MCF 10A (cell line): ENCODE data around the gene TSPYL1. TPM values are rescaled to one million over a fixed set of nuclear protein-coding genes. Genes with fewer than 3 reads are reported as not detected.
A peak's percentile ranks its signal among the peaks of the same experiment; 100 is the strongest.

Experiments used
- BruUV-seq: library from RNA; stranded (reverse); fragments of 400-500 nt; replicated peaks from 2 replicates; lab custom pipeline; 2021; lab: Mats Ljungman, UMichigan
- CTCF ChIA-PET: fragments of 300-600 bp; sonication (Branson Sonifier 250); formaldehyde crosslinking; extraction: SDS; loops from one replicate; lab custom pipeline; 2021; ENCODE audit warnings: antibody characterized with exemption, inconsistent platforms; lab: Yijun Ruan, JAX
- POLR2A ChIA-PET: fragments of 300-600, 350-650 bp; sonication (Branson Sonifier 250); formaldehyde crosslinking; extraction: SDS; loops from one replicate; lab custom pipeline; 2020; ENCODE audit warnings: antibody characterized with exemption, inconsistent platforms; lab: Yijun Ruan, JAX
- DNase-seq: peaks from one replicate; pipeline ENCODE4 v3.0.0-alpha.2; 2018; ENCODE audit not compliant: unreplicated experiment
- H3K27ac Mint-ChIP-seq: one replicate; pipeline ENCODE4 v1.8.0; 2022; ENCODE audit warnings: mild to moderate bottlenecking, low read depth, mixed read lengths; ENCODE audit not compliant: unreplicated experiment
- H3K27me3 Mint-ChIP-seq: one replicate; pipeline ENCODE4 v1.8.0; 2022; ENCODE audit warnings: mixed read lengths; ENCODE audit not compliant: insufficient read depth, unreplicated experiment
- H3K36me3 Mint-ChIP-seq: one replicate; pipeline ENCODE4 v1.8.0; 2022; ENCODE audit warnings: mild to moderate bottlenecking, moderate library complexity, mixed read lengths; ENCODE audit not compliant: insufficient read depth, unreplicated experiment
- H3K4me1 Mint-ChIP-seq: one replicate; pipeline ENCODE4 v1.8.0; 2022; ENCODE audit warnings: mixed read lengths; ENCODE audit not compliant: insufficient read depth, unreplicated experiment
- H3K4me3 Mint-ChIP-seq: one replicate; pipeline ENCODE4 v1.8.0; 2022; ENCODE audit warnings: mild to moderate bottlenecking, moderate library complexity, mixed read lengths; ENCODE audit not compliant: unreplicated experiment
- H3K9me3 Mint-ChIP-seq: one replicate; pipeline ENCODE4 v1.8.0; 2022; ENCODE audit warnings: mixed read lengths; ENCODE audit not compliant: unreplicated experiment
- intact Hi-C: fragments of 100-400 bp; cut with micrococcal nuclease; formaldehyde crosslinking; loops from 2 replicates; pipeline ENCODE4 v1.14.1; 2022
- total RNA-seq: library from RNA; stranded (reverse); gene quantifications from 2 replicates; pipeline ENCODE4 v1.2.3, GENCODE V29; 2022
- TF ChIP-seq, protein P1 (sequence below): fragments of 200-600 bp; IDR thresholded peaks from one replicate; pipeline ENCODE4 v1.8.0; 2022; ENCODE audit warnings: antibody characterized with exemption, mild to moderate bottlenecking; ENCODE audit not compliant: unreplicated experiment

TSPYL1 gene
- total RNA-seq, 1 experiment from 2014 or later: 67.4 TPM

DNA sequence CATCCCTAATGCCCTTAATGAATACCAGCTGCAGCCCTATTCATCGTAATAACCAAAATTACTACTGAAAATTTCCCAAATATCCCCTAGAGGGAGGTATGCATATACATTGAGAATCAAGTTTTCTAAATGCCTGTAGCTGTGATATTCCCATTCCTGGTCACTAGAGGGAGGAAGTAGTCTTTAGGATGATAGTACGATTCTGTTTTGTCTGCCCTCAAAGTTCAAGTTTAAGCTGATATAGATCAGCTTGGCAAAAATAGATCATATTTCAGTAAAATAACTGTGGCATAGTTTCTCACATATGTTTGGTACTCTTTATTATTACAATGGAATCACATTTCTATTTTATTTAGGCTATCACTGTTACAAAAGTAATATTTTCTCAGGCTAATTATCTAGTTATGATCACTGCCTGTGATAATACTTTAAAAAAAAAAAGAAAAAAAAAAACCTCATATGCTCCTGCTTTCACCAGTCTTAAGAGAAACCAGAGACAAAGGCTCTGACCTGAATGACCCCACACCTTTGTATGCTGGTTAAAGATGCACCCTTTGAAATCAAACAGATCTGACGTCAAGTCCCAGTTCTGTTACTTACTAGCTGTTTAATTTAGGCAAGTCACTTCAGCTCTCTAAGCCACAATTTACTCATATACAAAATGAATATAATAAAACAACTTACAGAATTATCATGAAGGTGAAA lies 11.0 kb downstream of the TSPYL1 start:
- Mint-ChIP-seq H3K4me1 (peaks cover 17% of the 10 kb centered on the region), H3K4me3 (no peak overlapping the region), H3K9me3 (no peaks in the 10 kb centered on the region), H3K27ac (peak overlapping the region; percentile 49), H3K27me3 (no peaks in the 10 kb centered on the region), H3K36me3 (peaks cover 32% of the 10 kb centered on the region)
- peak; percentile 82 for DNase-seq
- ChIA-PET POLR2A (interaction anchor here (0.7 to 5.8 kb wide), 13 partner anchors 10 to 302 kb away, joined by 3 to 103 read pairs (median 4); partner anchors contain the start of genes RWDD1, TSPYL1 and TSPYL4), CTCF (interaction anchor here (0.6 to 10.5 kb wide), 78 partner anchors 10 to 1692 kb away, joined by 3 to 155 read pairs (median 4); partner anchors contain the start of genes CALHM4, CALHM5, DSE and RWDD1)
- TF ChIP-seq, protein P1, sequence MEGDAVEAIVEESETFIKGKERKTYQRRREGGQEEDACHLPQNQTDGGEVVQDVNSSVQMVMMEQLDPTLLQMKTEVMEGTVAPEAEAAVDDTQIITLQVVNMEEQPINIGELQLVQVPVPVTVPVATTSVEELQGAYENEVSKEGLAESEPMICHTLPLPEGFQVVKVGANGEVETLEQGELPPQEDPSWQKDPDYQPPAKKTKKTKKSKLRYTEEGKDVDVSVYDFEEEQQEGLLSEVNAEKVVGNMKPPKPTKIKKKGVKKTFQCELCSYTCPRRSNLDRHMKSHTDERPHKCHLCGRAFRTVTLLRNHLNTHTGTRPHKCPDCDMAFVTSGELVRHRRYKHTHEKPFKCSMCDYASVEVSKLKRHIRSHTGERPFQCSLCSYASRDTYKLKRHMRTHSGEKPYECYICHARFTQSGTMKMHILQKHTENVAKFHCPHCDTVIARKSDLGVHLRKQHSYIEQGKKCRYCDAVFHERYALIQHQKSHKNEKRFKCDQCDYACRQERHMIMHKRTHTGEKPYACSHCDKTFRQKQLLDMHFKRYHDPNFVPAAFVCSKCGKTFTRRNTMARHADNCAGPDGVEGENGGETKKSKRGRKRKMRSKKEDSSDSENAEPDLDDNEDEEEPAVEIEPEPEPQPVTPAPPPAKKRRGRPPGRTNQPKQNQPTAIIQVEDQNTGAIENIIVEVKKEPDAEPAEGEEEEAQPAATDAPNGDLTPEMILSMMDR: peak; percentile 80
- no TSS peak for BruUV-seq
- intact Hi-C loops: loop anchor here (1.0 to 5.0 kb wide), 5 partner anchors 51 to 384 kb away; no protein-coding TSS in a partner anchor

DNA sequence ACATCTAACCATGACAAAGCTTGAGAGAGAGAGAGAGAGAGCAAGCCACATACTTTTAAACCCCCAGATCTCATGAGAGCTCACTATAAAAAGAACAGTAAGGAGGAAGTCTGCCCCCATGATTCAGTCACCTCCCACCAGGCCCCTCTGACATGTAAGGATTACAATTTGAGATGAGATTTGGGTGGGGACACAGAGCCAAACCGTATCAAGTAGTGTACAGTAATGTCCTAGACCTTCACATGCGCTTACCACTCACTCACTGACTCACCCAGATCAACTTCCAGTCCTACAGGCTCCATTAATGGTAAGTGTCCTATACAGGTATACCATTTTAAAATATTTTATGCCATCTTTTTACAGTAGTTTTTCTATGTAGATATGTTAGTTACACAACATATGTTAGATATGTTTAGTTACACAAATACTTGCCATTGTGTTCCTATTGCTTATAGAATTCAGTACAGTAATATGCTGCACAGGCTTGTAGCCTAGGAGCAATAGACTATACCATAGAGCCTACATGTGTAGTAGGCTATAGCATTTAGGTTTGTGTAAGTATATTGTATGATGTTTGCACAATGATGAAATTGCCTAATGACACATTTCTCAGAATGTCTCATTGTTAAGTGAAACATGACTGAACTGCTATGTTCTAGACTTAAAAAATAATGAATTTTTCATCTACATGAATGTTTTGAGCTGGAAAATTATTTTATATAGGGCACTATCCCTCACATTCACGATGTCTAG lies 11.7 kb downstream of the TSPYL1 start:
- no TSS peak for BruUV-seq
- ChIA-PET CTCF (interaction anchor here (0.6 to 10.5 kb wide), 65 partner anchors 9 to 411 kb away, joined by 3 to 155 read pairs (median 4); partner anchors contain the start of genes CALHM5, DSE, RWDD1 and TSPYL1), POLR2A (interaction anchor here (0.7 to 5.8 kb wide), 12 partner anchors 11 to 303 kb away, joined by 3 to 103 read pairs (median 4); partner anchors contain the start of genes RWDD1 and TSPYL1)

GRCh38 chr6:116266803-116267202 lies 12.9 kb downstream of the TSPYL1 start:
- peaks cover 17% of the 10 kb centered on the region for H3K4me1 Mint-ChIP-seq
- CTCF ChIA-PET: interaction anchor here (0.7 to 10.5 kb wide), 17 partner anchors 8 to 305 kb away, joined by 3 to 155 read pairs (median 8); partner anchors contain the start of gene RWDD1
- no TSS peak for BruUV-seq

More for the DNA sequence above, 11.7 kb downstream of the TSPYL1 start:
- peaks cover 3% of the 10 kb centered on the region for H3K9me3 Mint-ChIP-seq
- peaks cover 25% of the 10 kb centered on the region for H3K36me3 Mint-ChIP-seq
- no peak for DNase-seq
- no peaks in the 10 kb centered on the region for H3K27me3 Mint-ChIP-seq
- TF ChIP-seq, protein P1: no peak
- H3K27ac Mint-ChIP-seq: peak overlapping the region; percentile 49
- H3K4me3 Mint-ChIP-seq: no peak overlapping the region
- peaks cover 17% of the 10 kb centered on the region for H3K4me1 Mint-ChIP-seq
- intact Hi-C loops: loop anchor here (1.0 to 5.0 kb wide), 5 partner anchors 51 to 384 kb away; no protein-coding TSS in a partner anchor

More at GRCh38 chr6:116266803-116267202, 12.9 kb downstream of the TSPYL1 start:
- H3K36me3 Mint-ChIP-seq: peaks cover 20% of the 10 kb centered on the region
- TF ChIP-seq, protein P1: no peak
- POLR2A ChIA-PET: interaction anchor here (1.0 to 5.8 kb wide), 5 partner anchors 12 to 304 kb away, joined by 3 to 103 read pairs (median 5); partner anchors contain the start of genes RWDD1 and TSPYL1
- no peak overlapping the region for H3K27ac Mint-ChIP-seq
- H3K4me3 Mint-ChIP-seq: no peak overlapping the region
- intact Hi-C loops: loop anchor here (5.0 kb wide), 3 partner anchors 50 to 385 kb away; no protein-coding TSS in a partner anchor
- H3K27me3 Mint-ChIP-seq: no peaks in the 10 kb centered on the region
- DNase-seq: no peak
- H3K9me3 Mint-ChIP-seq: peaks cover 9% of the 10 kb centered on the region
